AG04450 (cell line): ENCODE measurements around the gene SMIM10L1. TPM values are rescaled to one million over a fixed set of nuclear protein-coding genes. Genes with fewer than 3 reads are reported as not detected.

Experiments used
- CTCF ChIA-PET: fragments of 300-600, 350-600 bp; formaldehyde crosslinking; extraction: SDS; loops from one replicate; lab custom pipeline; 2022; ENCODE audit warnings: antibody characterized with exemption, inconsistent platforms; lab: Charles Lee
- POLR2A ChIA-PET: fragments of 350-600 bp; formaldehyde crosslinking; extraction: SDS; loops from one replicate; lab custom pipeline; 2021; ENCODE audit warnings: antibody characterized with exemption, inconsistent platforms; lab: Yijun Ruan, JAX
- DNase-seq: peaks from one replicate; pipeline ENCODE4 v3.0.0-alpha.2; 2011; ENCODE audit warnings: low read depth, low spot score
- H3K27ac ChIP-seq: one replicate; pipeline ENCODE4 v1.5.1; 2012; ENCODE audit warnings: low read depth, low read length, control low read depth
- H3K27me3 ChIP-seq: one replicate; pipeline ENCODE4 v1.6.0; 2012; ENCODE audit warnings: low read length; ENCODE audit not compliant: control insufficient read depth, insufficient read depth
- H3K4me3 ChIP-seq: 2 replicates; pipeline ENCODE4 v1.5.1; 2011; ENCODE audit warnings: mild to moderate bottlenecking, low read depth, low read length, control low read depth
- H3K9me3 ChIP-seq: 2 replicates; pipeline ENCODE4 v1.5.1; 2012; ENCODE audit warnings: low read length; ENCODE audit not compliant: control insufficient read depth, insufficient read depth
- CTCF ChIP-seq: IDR thresholded peaks from 2 replicates; pipeline ENCODE4 v1.5.1; 2011; ENCODE audit warnings: low read depth, low read length, control low read depth, inconsistent platforms
- polyA plus RNA-seq: library from polyadenylated mRNA; depleted of rRNA; stranded (reverse); fragments of >200 nt; gene quantifications from 2 replicates; pipeline ENCODE4 v1.2.3, GENCODE V29; 2011

SMIM10L1 gene
- polyA plus RNA-seq, 1 experiment = 6.4 TPM

GRCh38 chr12:11178250-11178649 lies 7.3 kb downstream of the SMIM10L1 start:
- no peak overlapping the region for H3K27ac ChIP-seq
- ChIA-PET POLR2A (no interaction called here), CTCF (no interaction called here)
- TF ChIP-seq CTCF = no peak
- no peaks in the 10 kb centered on the region for H3K9me3 ChIP-seq
- no peak for DNase-seq
- no peak overlapping the region for H3K4me3 ChIP-seq
- H3K27me3 ChIP-seq = no peaks in the 10 kb centered on the region

- no peak for DNase-seq
- no peak overlapping the region for H3K4me3 ChIP-seq
- no peaks in the 10 kb centered on the region for H3K27me3 ChIP-seq
- ChIA-PET POLR2A (interaction anchor here (1.8 kb wide), 1 partner anchor 11 kb away, joined by 5 read pairs; no protein-coding TSS in a partner anchor), CTCF (interaction anchor here (0.9 to 1.8 kb wide), 2 partner anchors 17 to 324 kb away, joined by 3 to 4 read pairs; no protein-coding TSS in a partner anchor)
- no peaks in the 10 kb centered on the region for H3K9me3 ChIP-seq
- TF ChIP-seq CTCF = no peak
- H3K27ac ChIP-seq = no peak overlapping the region
These were observed 11.5 kb downstream of the SMIM10L1 start for GRCh38 chr12:11182529-11182928.

GRCh38 chr12:11183011-11183410 lies 12.0 kb downstream of the SMIM10L1 start:
- TF ChIP-seq CTCF = no peak
- DNase-seq = no peak
- Histone ChIP-seq H3K9me3 (no peaks in the 10 kb centered on the region), H3K4me3 (no peak overlapping the region), H3K27me3 (no peaks in the 10 kb centered on the region), H3K27ac (no peak overlapping the region)
- ChIA-PET POLR2A (interaction anchor here (1.8 kb wide), 1 partner anchor 11 kb away, joined by 5 read pairs; no protein-coding TSS in a partner anchor), CTCF (interaction anchor here (0.9 to 1.8 kb wide), 2 partner anchors 17 to 323 kb away, joined by 3 to 4 read pairs; no protein-coding TSS in a partner anchor)

GRCh38 chr12:11186837-11187236 lies 15.8 kb downstream of the SMIM10L1 start, which contains the start of gene TAS2R42:
Gene TAS2R42, minus strand, starts transcription at chr12:11186937. Its CDS starts 0 bp downstream, at chr12:11186937.
- ChIA-PET CTCF (no interaction called here), POLR2A (no interaction called here)
- H3K4me3 ChIP-seq = no peak within 1 kb of the TSS
- TF ChIP-seq CTCF = no peak
- no peaks in the 10 kb centered on the region for H3K27me3 ChIP-seq
- no peaks in the 10 kb centered on the region for H3K9me3 ChIP-seq
- no peak within 1 kb of the TSS for H3K27ac ChIP-seq
- no peak for DNase-seq

GRCh38 chr12:11202811-11203210 lies 31.8 kb downstream of the SMIM10L1 start:
- no peak for DNase-seq
- Histone ChIP-seq H3K27me3 (no peaks in the 10 kb centered on the region), H3K4me3 (no peak overlapping the region), H3K27ac (no peak overlapping the region), H3K9me3 (no peaks in the 10 kb centered on the region)
- ChIA-PET CTCF (interaction anchor here (5.5 kb wide), 1 partner anchor 432 kb away, joined by 200 read pairs; no protein-coding TSS in a partner anchor), POLR2A (no interaction called here)
- TF ChIP-seq CTCF = no peak
